Mesothelial cell of epicardium (in vitro differentiated cells): ENCODE data around the gene LRFN5. TPM values are rescaled to one million over a fixed set of nuclear protein-coding genes. Genes with fewer than 3 reads are reported as not detected.

Source experiments
- DNase-seq, 2 experiments: peaks; one replicate each; pipeline ENCODE4 v3.0.0; 2021; ENCODE audit warnings: low spot score in 2 of 2; ENCODE audit not compliant: unreplicated experiment in 2 of 2
- H3K27ac Mint-ChIP-seq: 2 replicates; pipeline ENCODE4 v1.8.0; 2021; ENCODE audit warnings: mixed read lengths
- H3K27me3 Mint-ChIP-seq: 2 replicates; pipeline ENCODE4 v1.8.0; 2021; ENCODE audit warnings: low read depth, mixed read lengths
- H3K36me3 Mint-ChIP-seq: 2 replicates; pipeline ENCODE4 v1.8.0; 2021; ENCODE audit warnings: mixed read lengths
- H3K4me1 Mint-ChIP-seq: 2 replicates; pipeline ENCODE4 v1.8.0; 2021; ENCODE audit warnings: mixed read lengths
- H3K4me3 Mint-ChIP-seq: 2 replicates; pipeline ENCODE4 v1.8.0; 2021; ENCODE audit warnings: mild to moderate bottlenecking, moderate library complexity, mixed read lengths
- H3K9me3 Mint-ChIP-seq: 2 replicates; pipeline ENCODE4 v1.8.0; 2021; ENCODE audit warnings: mixed read lengths
- total RNA-seq: library from RNA; stranded (reverse); gene quantifications from 3 replicates; pipeline ENCODE4 v1.2.1, GENCODE V29; 2021
- TF ChIP-seq, protein P1 (sequence below): fragments of 200-600 bp; sonication (generic); IDR thresholded peaks from one replicate; pipeline ENCODE4 v1.5.0; 2021; ENCODE audit warnings: antibody characterized with exemption; ENCODE audit not compliant: unreplicated experiment

LRFN5 gene
- total RNA-seq, 1 donor from 2014 or later = 23.1 TPM

GRCh38 chr14:41642789-41643188 lies 36.1 kb downstream of the LRFN5 start:
- Mint-ChIP-seq H3K27ac (no peak overlapping the region), H3K9me3 (peaks cover under 1% of the 10 kb centered on the region)

GRCh38 chr14:41644606-41645005 lies 37.9 kb downstream of the LRFN5 start:
- H3K4me1 Mint-ChIP-seq = peaks cover 20% of the 10 kb centered on the region
- DNase-seq = no peak
- H3K27me3 Mint-ChIP-seq = no peaks in the 10 kb centered on the region
- no peaks in the 10 kb centered on the region for H3K36me3 Mint-ChIP-seq
- H3K4me3 Mint-ChIP-seq = no peak overlapping the region
- no peak overlapping the region for H3K27ac Mint-ChIP-seq
- TF ChIP-seq, protein P1, sequence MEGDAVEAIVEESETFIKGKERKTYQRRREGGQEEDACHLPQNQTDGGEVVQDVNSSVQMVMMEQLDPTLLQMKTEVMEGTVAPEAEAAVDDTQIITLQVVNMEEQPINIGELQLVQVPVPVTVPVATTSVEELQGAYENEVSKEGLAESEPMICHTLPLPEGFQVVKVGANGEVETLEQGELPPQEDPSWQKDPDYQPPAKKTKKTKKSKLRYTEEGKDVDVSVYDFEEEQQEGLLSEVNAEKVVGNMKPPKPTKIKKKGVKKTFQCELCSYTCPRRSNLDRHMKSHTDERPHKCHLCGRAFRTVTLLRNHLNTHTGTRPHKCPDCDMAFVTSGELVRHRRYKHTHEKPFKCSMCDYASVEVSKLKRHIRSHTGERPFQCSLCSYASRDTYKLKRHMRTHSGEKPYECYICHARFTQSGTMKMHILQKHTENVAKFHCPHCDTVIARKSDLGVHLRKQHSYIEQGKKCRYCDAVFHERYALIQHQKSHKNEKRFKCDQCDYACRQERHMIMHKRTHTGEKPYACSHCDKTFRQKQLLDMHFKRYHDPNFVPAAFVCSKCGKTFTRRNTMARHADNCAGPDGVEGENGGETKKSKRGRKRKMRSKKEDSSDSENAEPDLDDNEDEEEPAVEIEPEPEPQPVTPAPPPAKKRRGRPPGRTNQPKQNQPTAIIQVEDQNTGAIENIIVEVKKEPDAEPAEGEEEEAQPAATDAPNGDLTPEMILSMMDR = no peak
- no peaks in the 10 kb centered on the region for H3K9me3 Mint-ChIP-seq

More at GRCh38 chr14:41642789-41643188, 36.1 kb downstream of the LRFN5 start:
- no peaks in the 10 kb centered on the region for H3K27me3 Mint-ChIP-seq
- no peak overlapping the region for H3K4me3 Mint-ChIP-seq
- no peak for DNase-seq
- peaks cover 20% of the 10 kb centered on the region for H3K4me1 Mint-ChIP-seq
- TF ChIP-seq, protein P1 = no peak
- no peaks in the 10 kb centered on the region for H3K36me3 Mint-ChIP-seq

DNA sequence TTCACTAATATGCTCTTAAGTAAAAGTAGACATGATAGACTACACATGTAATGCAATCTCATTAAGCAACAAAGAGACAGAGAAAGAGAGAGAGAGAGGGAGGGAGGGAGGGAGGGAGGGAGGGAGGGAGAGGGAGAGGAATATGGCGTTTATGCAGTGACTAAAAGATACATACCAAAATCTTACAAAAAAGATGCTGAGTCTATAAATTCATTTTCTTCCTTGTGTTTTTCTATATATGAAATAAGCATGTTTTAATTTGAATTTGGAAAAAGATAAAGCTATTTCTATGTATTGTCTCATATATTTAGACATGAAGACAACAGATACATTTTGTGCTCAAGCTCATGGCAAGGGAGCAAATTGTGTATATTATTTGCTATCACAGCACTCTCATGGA lies 44.1 kb downstream of the LRFN5 start:
- DNase-seq = no peak
- Mint-ChIP-seq H3K4me3 (no peak overlapping the region), H3K36me3 (no peaks in the 10 kb centered on the region), H3K27ac (no peak overlapping the region), H3K27me3 (no peaks in the 10 kb centered on the region), H3K4me1 (no peaks in the 10 kb centered on the region), H3K9me3 (no peaks in the 10 kb centered on the region)
- TF ChIP-seq, protein P1 = no peak

- DNase-seq = no peak
- TF ChIP-seq, protein P1 = no peak
- H3K27me3 Mint-ChIP-seq = no peaks in the 10 kb centered on the region
Observed at GRCh38 chr14:41654196-41654595, 47.5 kb downstream of the LRFN5 start.

DNA sequence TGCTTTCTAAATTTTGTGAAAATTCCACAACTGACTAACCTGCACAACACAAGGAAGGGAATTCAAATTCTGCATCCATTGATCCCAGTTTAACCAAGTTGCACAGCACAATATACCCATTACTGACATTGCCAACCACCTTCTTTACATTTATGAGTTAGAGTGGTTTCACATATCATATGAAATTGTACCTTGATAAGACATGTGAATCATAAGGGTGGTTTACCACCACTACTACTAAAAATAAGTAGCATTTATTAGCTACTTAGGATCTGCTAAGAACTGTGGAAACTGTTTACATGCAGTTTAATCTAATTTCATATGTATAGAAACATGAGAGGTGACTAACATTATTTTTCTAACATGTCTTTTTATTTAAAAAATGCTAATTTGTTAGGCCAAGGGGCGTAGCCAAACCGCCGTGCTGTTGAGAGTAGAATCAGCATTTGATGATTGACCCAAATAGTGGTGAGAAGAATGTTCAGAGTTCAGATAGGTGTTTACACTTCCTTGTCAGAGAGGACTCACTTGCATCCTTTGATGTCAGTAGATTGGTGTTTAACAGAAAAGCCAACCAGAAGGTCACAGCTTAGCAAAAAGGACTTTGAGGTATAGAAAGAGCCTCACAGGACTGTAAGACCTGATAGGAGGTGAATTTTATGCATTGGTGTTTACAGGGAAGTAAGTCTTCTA lies 56.2 kb downstream of the LRFN5 start:
- H3K9me3 Mint-ChIP-seq = peaks cover 8% of the 10 kb centered on the region
- H3K4me3 Mint-ChIP-seq = no peak overlapping the region
- DNase-seq = no peak
- H3K27ac Mint-ChIP-seq = no peak overlapping the region
- H3K36me3 Mint-ChIP-seq = peaks cover 3% of the 10 kb centered on the region
- TF ChIP-seq, protein P1 = no peak
- H3K4me1 Mint-ChIP-seq = peaks cover 25% of the 10 kb centered on the region
- no peaks in the 10 kb centered on the region for H3K27me3 Mint-ChIP-seq

More at GRCh38 chr14:41654196-41654595, 47.5 kb downstream of the LRFN5 start:
- Mint-ChIP-seq H3K4me1 (no peaks in the 10 kb centered on the region), H3K36me3 (no peaks in the 10 kb centered on the region), H3K9me3 (peaks cover 3% of the 10 kb centered on the region), H3K27ac (no peak overlapping the region), H3K4me3 (no peak overlapping the region)
